ENCODE results near the gene IPCEF1. TPM values are rescaled to one million over a fixed set of nuclear protein-coding genes. Genes with fewer than 3 reads are reported as not detected.
"Not testable (repeated sequence)": the region's sequence is repeated elsewhere in the genome, so short reads cannot be mapped to it uniquely, and the experiment has no call there.

The IPCEF1 gene
- total RNA-seq, 1 donor from 2014 or later, result 18.8 TPM

GRCh38 chr6:154197196-154197860 lies 159.3 kb downstream of the IPCEF1 start:
- DNase-seq (ENCODE audit: low spot score), result no peak
- Mint-ChIP-seq H3K27ac (ENCODE audit: unreplicated experiment) (no peak overlapping the region), H3K9me3 (ENCODE audit: unreplicated experiment) (no peaks in the 10 kb centered on the region)

GRCh38 chr6:154196333-154196885 lies 160.2 kb downstream of the IPCEF1 start:
- Mint-ChIP-seq H3K36me3 (ENCODE audit: low read depth, unreplicated experiment) (peaks cover 30% of the 10 kb centered on the region), H3K27me3 (ENCODE audit: unreplicated experiment) (peaks cover 2% of the 10 kb centered on the region)

More at GRCh38 chr6:154197196-154197860, 159.3 kb downstream of the IPCEF1 start:
- Mint-ChIP-seq H3K4me1 (ENCODE audit: unreplicated experiment) (peaks cover 9% of the 10 kb centered on the region), H3K4me3 (ENCODE audit: unreplicated experiment) (no peak overlapping the region), H3K27me3 (ENCODE audit: unreplicated experiment) (peaks cover 2% of the 10 kb centered on the region), H3K36me3 (ENCODE audit: low read depth, unreplicated experiment) (peaks cover 27% of the 10 kb centered on the region)
- TF ChIP-seq, protein P1, sequence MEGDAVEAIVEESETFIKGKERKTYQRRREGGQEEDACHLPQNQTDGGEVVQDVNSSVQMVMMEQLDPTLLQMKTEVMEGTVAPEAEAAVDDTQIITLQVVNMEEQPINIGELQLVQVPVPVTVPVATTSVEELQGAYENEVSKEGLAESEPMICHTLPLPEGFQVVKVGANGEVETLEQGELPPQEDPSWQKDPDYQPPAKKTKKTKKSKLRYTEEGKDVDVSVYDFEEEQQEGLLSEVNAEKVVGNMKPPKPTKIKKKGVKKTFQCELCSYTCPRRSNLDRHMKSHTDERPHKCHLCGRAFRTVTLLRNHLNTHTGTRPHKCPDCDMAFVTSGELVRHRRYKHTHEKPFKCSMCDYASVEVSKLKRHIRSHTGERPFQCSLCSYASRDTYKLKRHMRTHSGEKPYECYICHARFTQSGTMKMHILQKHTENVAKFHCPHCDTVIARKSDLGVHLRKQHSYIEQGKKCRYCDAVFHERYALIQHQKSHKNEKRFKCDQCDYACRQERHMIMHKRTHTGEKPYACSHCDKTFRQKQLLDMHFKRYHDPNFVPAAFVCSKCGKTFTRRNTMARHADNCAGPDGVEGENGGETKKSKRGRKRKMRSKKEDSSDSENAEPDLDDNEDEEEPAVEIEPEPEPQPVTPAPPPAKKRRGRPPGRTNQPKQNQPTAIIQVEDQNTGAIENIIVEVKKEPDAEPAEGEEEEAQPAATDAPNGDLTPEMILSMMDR (IDR thresholded peaks at IDR 0.05; ENCODE audit: unreplicated experiment), result no peak

GRCh38 chr6:154187714-154188113 lies 168.9 kb downstream of the IPCEF1 start:
- Mint-ChIP-seq H3K4me3 (ENCODE audit: unreplicated experiment) (no peak overlapping the region), H3K27ac (ENCODE audit: unreplicated experiment) (no peak overlapping the region)

More at GRCh38 chr6:154196333-154196885, 160.2 kb downstream of the IPCEF1 start:
- DNase-seq (ENCODE audit: low spot score), result no peak
- no peak overlapping the region for H3K27ac Mint-ChIP-seq (ENCODE audit: unreplicated experiment)
- peaks cover 2% of the 10 kb centered on the region for H3K4me1 Mint-ChIP-seq (ENCODE audit: unreplicated experiment)
- H3K4me3 Mint-ChIP-seq (ENCODE audit: unreplicated experiment), result no peak overlapping the region
- TF ChIP-seq, protein P1 (IDR thresholded peaks at IDR 0.05; ENCODE audit: unreplicated experiment), result no peak
- no peaks in the 10 kb centered on the region for H3K9me3 Mint-ChIP-seq (ENCODE audit: unreplicated experiment)

DNA sequence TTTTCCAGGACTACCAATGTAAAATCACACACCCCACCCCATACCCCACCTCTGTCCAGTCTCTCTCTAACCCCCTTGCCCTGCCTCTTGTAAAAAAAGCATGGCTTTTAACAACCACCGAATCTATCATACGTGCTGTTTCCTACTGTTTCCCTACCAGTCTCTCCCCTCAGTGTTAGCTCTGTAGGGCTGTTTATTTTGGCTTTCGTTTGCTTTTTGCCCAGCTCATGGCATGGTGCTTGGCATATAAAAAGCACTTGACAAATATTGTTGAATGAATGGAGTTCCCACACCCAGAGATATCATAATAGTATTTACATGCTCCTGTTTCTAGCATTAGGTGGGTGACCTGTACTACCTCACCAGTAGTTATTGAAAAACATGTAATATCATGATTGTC lies 169.4 kb downstream of the IPCEF1 start:
- DNase-seq (ENCODE audit: low spot score), result no peak
- Mint-ChIP-seq H3K27me3 (ENCODE audit: unreplicated experiment) (peaks cover 2% of the 10 kb centered on the region), H3K36me3 (ENCODE audit: low read depth, unreplicated experiment) (peaks cover 26% of the 10 kb centered on the region), H3K9me3 (ENCODE audit: unreplicated experiment) (no peaks in the 10 kb centered on the region), H3K27ac (ENCODE audit: unreplicated experiment) (no peak overlapping the region), H3K4me3 (ENCODE audit: unreplicated experiment) (no peak overlapping the region), H3K4me1 (ENCODE audit: unreplicated experiment) (no peaks in the 10 kb centered on the region)
- TF ChIP-seq, protein P1 (IDR thresholded peaks at IDR 0.05; ENCODE audit: unreplicated experiment), result no peak

More at GRCh38 chr6:154187714-154188113, 168.9 kb downstream of the IPCEF1 start:
- TF ChIP-seq, protein P1 (IDR thresholded peaks at IDR 0.05; ENCODE audit: unreplicated experiment), result no peak
- no peak for DNase-seq (ENCODE audit: low spot score)
- Mint-ChIP-seq H3K27me3 (ENCODE audit: unreplicated experiment) (peaks cover 2% of the 10 kb centered on the region), H3K9me3 (ENCODE audit: unreplicated experiment) (no peaks in the 10 kb centered on the region), H3K4me1 (ENCODE audit: unreplicated experiment) (no peaks in the 10 kb centered on the region), H3K36me3 (ENCODE audit: low read depth, unreplicated experiment) (peaks cover 24% of the 10 kb centered on the region)

- H3K36me3 Mint-ChIP-seq (ENCODE audit: low read depth, unreplicated experiment), result peaks cover 11% of the 10 kb centered on the region
- H3K27me3 Mint-ChIP-seq (ENCODE audit: unreplicated experiment), result peaks cover 2% of the 10 kb centered on the region
- TF ChIP-seq, protein P1 (IDR thresholded peaks at IDR 0.05; ENCODE audit: unreplicated experiment), result no peak
- no peak overlapping the region for H3K27ac Mint-ChIP-seq (ENCODE audit: unreplicated experiment)
- H3K4me3 Mint-ChIP-seq (ENCODE audit: unreplicated experiment), result no peak overlapping the region
- DNase-seq (ENCODE audit: low spot score), result no peak
- no peaks in the 10 kb centered on the region for H3K9me3 Mint-ChIP-seq (ENCODE audit: unreplicated experiment)
- no peaks in the 10 kb centered on the region for H3K4me1 Mint-ChIP-seq (ENCODE audit: unreplicated experiment)
These were observed 177.2 kb downstream of the IPCEF1 start for GRCh38 chr6:154179434-154179833.

GRCh38 chr6:154172393-154172792 lies 184.2 kb downstream of the IPCEF1 start:
- H3K36me3 Mint-ChIP-seq (ENCODE audit: low read depth, unreplicated experiment), result peaks cover 39% of the 10 kb centered on the region
- H3K4me3 Mint-ChIP-seq (ENCODE audit: unreplicated experiment); H3K27ac Mint-ChIP-seq (ENCODE audit: unreplicated experiment); H3K27me3 Mint-ChIP-seq (ENCODE audit: unreplicated experiment); H3K4me1 Mint-ChIP-seq (ENCODE audit: unreplicated experiment); DNase-seq (ENCODE audit: low spot score); H3K9me3 Mint-ChIP-seq (ENCODE audit: unreplicated experiment): not testable (repeated sequence)
